GM11168 (cell line): ENCODE measurements around the gene CCDC7.
"Not testable (repeated sequence)": the region's sequence is repeated elsewhere in the genome, so short reads cannot be mapped to it uniquely, and the experiment has no call there.

Source experiments
- in situ Hi-C: fragments of 300-500 bp; cut with MboI; formaldehyde crosslinking; loops from one replicate; pipeline ENCODE4 v1.12.0; 2022; ENCODE audit warnings: low sequenced_read_pairs; ENCODE audit not compliant: unreplicated experiment

Gene CCDC7

GRCh38 chr10:32795598-32796183 is 349.8 kb downstream of the CCDC7 start:
- in situ Hi-C loops = loop anchor here (5.0 to 25.0 kb wide), 3 partner anchors 89 to 342 kb away; no protein-coding TSS in a partner anchor

- in situ Hi-C loops = loop anchor here (5.0 to 25.0 kb wide), 3 partner anchors 87 to 340 kb away; no protein-coding TSS in a partner anchor
Measured at GRCh38 chr10:32797393-32797792, 351.5 kb downstream of the CCDC7 start.

GRCh38 chr10:32846974-32847373 is 401.0 kb downstream of the CCDC7 start:
- in situ Hi-C loops = no loop called here

GRCh38 chr10:32851301-32851700 is 405.4 kb downstream of the CCDC7 start:
- in situ Hi-C loops = no loop called here

- in situ Hi-C loops = no loop called here
Measured at GRCh38 chr10:32854435-32854834, 408.5 kb downstream of the CCDC7 start.

GRCh38 chr10:32865170-32865569 is 419.2 kb downstream of the CCDC7 start:
- in situ Hi-C loops = no loop called here

GRCh38 chr10:32877915-32878314 is 432.0 kb downstream of the CCDC7 start:
- in situ Hi-C loops = no loop called here

GRCh38 chr10:32878646-32879045 is 432.7 kb downstream of the CCDC7 start:
- in situ Hi-C loops = no loop called here

GRCh38 chr10:32882076-32882475 is 436.1 kb downstream of the CCDC7 start:
- in situ Hi-C loops = loop anchor here (10.0 kb wide), 1 partner anchor 87 kb away; no protein-coding TSS in a partner anchor

GRCh38 chr10:32887481-32887880 is 441.5 kb downstream of the CCDC7 start:
- in situ Hi-C loops = loop anchor here (10.0 kb wide), 1 partner anchor 93 kb away; no protein-coding TSS in a partner anchor

GRCh38 chr10:32888161-32888927 is 442.4 kb downstream of the CCDC7 start:
- in situ Hi-C loops = loop anchor here (10.0 kb wide), 1 partner anchor 94 kb away; no protein-coding TSS in a partner anchor

- in situ Hi-C loops = loop anchor here (10.0 kb wide), 1 partner anchor 95 kb away; no protein-coding TSS in a partner anchor
Measured at GRCh38 chr10:32889631-32890212, 443.8 kb downstream of the CCDC7 start.

- in situ Hi-C loops = no loop called here
Measured at GRCh38 chr10:32890444-32890843, 444.5 kb downstream of the CCDC7 start.

- in situ Hi-C loops = no loop called here
Measured at GRCh38 chr10:32891261-32891660, 445.3 kb downstream of the CCDC7 start.

GRCh38 chr10:32893434-32893833 is 447.5 kb downstream of the CCDC7 start:
- in situ Hi-C loops = no loop called here

- in situ Hi-C loops = no loop called here
Measured at GRCh38 chr10:32893916-32894664, 448.1 kb downstream of the CCDC7 start.

GRCh38 chr10:32895200-32895968 is 449.4 kb downstream of the CCDC7 start:
- in situ Hi-C loops = not testable (repeated sequence)

- in situ Hi-C loops = no loop called here
Measured at GRCh38 chr10:32901815-32902214, 455.9 kb downstream of the CCDC7 start.

GRCh38 chr10:32905466-32905865 is 459.5 kb downstream of the CCDC7 start:
- in situ Hi-C loops = no loop called here

GRCh38 chr10:32906595-32906994 is 460.7 kb downstream of the CCDC7 start:
- in situ Hi-C loops = no loop called here
